PC-9 (cell line): ENCODE measurements around the gene FILIP1L. TPM values are rescaled to one million over a fixed set of nuclear protein-coding genes. Genes with fewer than 3 reads are reported as not detected.

Source experiments
- Bru-seq: library from RNA; stranded (reverse); fragments of 400-500 nt; gene quantifications from one replicate; lab custom pipeline; 2021; lab: Mats Ljungman, UMichigan
- BruChase-seq, 2 experiments: library from RNA; stranded (reverse); fragments of 400-500 nt; gene quantifications; one replicate each; lab custom pipeline; 2021; lab: Mats Ljungman, UMichigan
- BruUV-seq: library from RNA; stranded (reverse); fragments of 400-500 nt; replicated peaks from 2 replicates; lab custom pipeline; 2021; lab: Mats Ljungman, UMichigan
- CTCF ChIA-PET: fragments of 300-600 bp; sonication (Branson Sonifier 250); formaldehyde crosslinking; loops from one replicate; lab custom pipeline; 2022; ENCODE audit warnings: antibody characterized with exemption; lab: Charles Lee
- POLR2A ChIA-PET: fragments of 300-600 bp; sonication (Branson Sonifier 250); formaldehyde crosslinking; loops from one replicate; lab custom pipeline; 2022; ENCODE audit warnings: antibody characterized with exemption; ENCODE audit not compliant: unreplicated experiment; lab: Charles Lee
- DNase-seq, 2 experiments: peaks; one replicate each; pipeline versions ENCODE4 v3.0.0 to v3.0.0-alpha.2; 2015 to 2022; ENCODE audit warnings: mixed read lengths in 1 of 2
- H2AFZ ChIP-seq: fragments of 200-600 bp; sonication (generic); 2 replicates; pipeline ENCODE4 v1.8.1; 2017; ENCODE audit warnings: antibody characterized with exemption
- H3F3A ChIP-seq: fragments of 200-600 bp; sonication (generic); 2 replicates; pipeline ENCODE4 v1.8.1; 2017; ENCODE audit warnings: antibody characterized with exemption, mild to moderate bottlenecking, low read depth; ENCODE audit not compliant: insufficient read depth
- H3K27ac ChIP-seq: fragments of 200-600 bp; sonication (generic); 2 replicates; pipeline ENCODE4 v1.6.1; 2016; ENCODE audit warnings: mixed run types
- H3K27me3 ChIP-seq: fragments of 200-600 bp; sonication (generic); 2 replicates; pipeline ENCODE4 v1.6.1; 2016; ENCODE audit warnings: low read depth, mixed run types; ENCODE audit not compliant: insufficient read depth
- H3K36me3 ChIP-seq: fragments of 200-600 bp; sonication (generic); 2 replicates; pipeline ENCODE4 v1.6.1; 2016; ENCODE audit warnings: low read depth, mixed run types
- H3K4me1 ChIP-seq: fragments of 200-600 bp; sonication (generic); replicated peaks from 2 replicates; pipeline ENCODE4 v1.6.1; 2016; ENCODE audit warnings: mixed run types; ENCODE audit not compliant: insufficient read depth
- H3K4me2 ChIP-seq: fragments of 200-600 bp; sonication (generic); 2 replicates; pipeline ENCODE4 v1.6.1; 2017; ENCODE audit warnings: mixed run types
- H3K4me3 ChIP-seq: fragments of 200-600 bp; sonication (generic); 2 replicates; pipeline ENCODE4 v1.6.1; 2016; ENCODE audit warnings: mixed run types
- H3K79me2 ChIP-seq: fragments of 200-600 bp; sonication (generic); 2 replicates; pipeline ENCODE4 v1.6.1; 2017; ENCODE audit warnings: low read depth, mixed run types
- H3K9me2 ChIP-seq: fragments of 200-600 bp; sonication (generic); 2 replicates; pipeline ENCODE4 v1.8.1; 2017; ENCODE audit warnings: mild to moderate bottlenecking; ENCODE audit not compliant: insufficient read depth
- H3K9me3 ChIP-seq: fragments of 200-600 bp; sonication (generic); 2 replicates; pipeline ENCODE4 v1.8.1; 2016; ENCODE audit warnings: low read depth; ENCODE audit not compliant: insufficient read depth
- H4K20me1 ChIP-seq: fragments of 200-600 bp; sonication (generic); 2 replicates; pipeline ENCODE4 v1.8.1; 2017; ENCODE audit not compliant: insufficient read depth
- EZH2 ChIP-seq: fragments of 200-600 bp; sonication (generic); IDR thresholded peaks from 2 replicates; pipeline ENCODE4 v1.8.0; 2017; ENCODE audit warnings: antibody characterized with exemption, low read depth
- intact Hi-C: fragments of 100-400 bp; cut with micrococcal nuclease; formaldehyde crosslinking; loops from one replicate; pipeline ENCODE4 v1.10.0; 2022; ENCODE audit not compliant: unreplicated experiment
- long read RNA-seq: library from polyadenylated mRNA; stranded (forward); transcript quantifications from one replicate; pipeline ENCODE4 v2.0.0, GENCODE V29; 2022
- total RNA-seq: library from RNA; stranded (reverse); gene quantifications from 2 replicates; pipeline ENCODE4 v1.2.3, GENCODE V29; 2021
- TF ChIP-seq, protein P1 (sequence below): fragments of 200-600 bp; sonication (generic); conservative IDR thresholded peaks from 2 replicates; pipeline ENCODE4 v1.6.1; 2017; ENCODE audit warnings: mixed run types, antibody characterized with exemption, mild to moderate bottlenecking, moderate library complexity

The FILIP1L gene
- total RNA-seq (12.0 and 16.8 TPM in 2 replicates), Bru-seq, nascent RNA (percentile 54 among the genes with signal in this experiment), BruChase-seq, experiment 1, labeled RNA remaining after a 2-hour chase (percentile 54 among the genes with signal in this experiment), BruChase-seq, experiment 2, labeled RNA remaining after a 6-hour chase (percentile 27 among the genes with signal in this experiment)
- long read RNA-seq, transcript FILIP1L-203 (2 exons, 3,280 nt) = major isoform, 29 of 125 reads
- long read RNA-seq, partial matches to known transcripts = 0 of 125 reads
- long read RNA-seq, other reads (novel, unspliced or antisense) = 96 of 125 reads

DNA sequence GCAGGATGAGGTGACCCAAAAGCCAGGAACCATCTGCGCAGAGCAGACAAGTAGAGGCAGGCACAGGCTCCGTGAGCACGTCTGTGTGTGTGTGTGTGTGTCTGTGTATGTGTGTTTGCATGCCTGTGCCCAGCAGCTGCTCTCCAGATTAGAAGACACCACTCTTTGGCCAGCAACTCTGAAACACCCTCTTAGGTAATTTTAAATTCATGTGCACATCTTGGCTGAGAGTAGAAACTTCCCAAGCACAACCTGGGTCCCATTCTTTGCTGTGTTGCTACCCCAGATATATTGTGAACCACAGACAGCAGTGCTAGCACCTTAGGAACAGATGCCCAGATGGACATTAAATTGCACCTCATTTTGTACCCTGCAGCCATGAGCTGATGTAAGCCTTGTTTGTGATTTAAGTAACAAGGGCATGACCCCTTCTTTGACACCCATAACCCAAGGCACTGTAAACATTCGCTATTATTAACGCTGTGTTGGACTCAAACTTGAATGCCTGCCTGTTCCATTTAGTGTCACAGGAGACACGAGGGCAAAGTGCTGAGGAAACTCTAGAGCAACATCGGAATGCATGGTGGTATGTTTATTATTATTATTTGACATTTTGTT, at the start of gene FILIP1L:
TSS of gene FILIP1L (minus strand) at position 89 of the 618 bp plus-strand sequence.
- TF ChIP-seq, protein P1, sequence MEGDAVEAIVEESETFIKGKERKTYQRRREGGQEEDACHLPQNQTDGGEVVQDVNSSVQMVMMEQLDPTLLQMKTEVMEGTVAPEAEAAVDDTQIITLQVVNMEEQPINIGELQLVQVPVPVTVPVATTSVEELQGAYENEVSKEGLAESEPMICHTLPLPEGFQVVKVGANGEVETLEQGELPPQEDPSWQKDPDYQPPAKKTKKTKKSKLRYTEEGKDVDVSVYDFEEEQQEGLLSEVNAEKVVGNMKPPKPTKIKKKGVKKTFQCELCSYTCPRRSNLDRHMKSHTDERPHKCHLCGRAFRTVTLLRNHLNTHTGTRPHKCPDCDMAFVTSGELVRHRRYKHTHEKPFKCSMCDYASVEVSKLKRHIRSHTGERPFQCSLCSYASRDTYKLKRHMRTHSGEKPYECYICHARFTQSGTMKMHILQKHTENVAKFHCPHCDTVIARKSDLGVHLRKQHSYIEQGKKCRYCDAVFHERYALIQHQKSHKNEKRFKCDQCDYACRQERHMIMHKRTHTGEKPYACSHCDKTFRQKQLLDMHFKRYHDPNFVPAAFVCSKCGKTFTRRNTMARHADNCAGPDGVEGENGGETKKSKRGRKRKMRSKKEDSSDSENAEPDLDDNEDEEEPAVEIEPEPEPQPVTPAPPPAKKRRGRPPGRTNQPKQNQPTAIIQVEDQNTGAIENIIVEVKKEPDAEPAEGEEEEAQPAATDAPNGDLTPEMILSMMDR = no peak
- TF ChIP-seq EZH2 = no peak
- H3K9me3 ChIP-seq = no peaks in the 10 kb centered on the region
- peaks cover 28% of the 10 kb centered on the region for H3K4me1 ChIP-seq
- H4K20me1 ChIP-seq = no peaks in the 10 kb centered on the region
- CTCF ChIA-PET = no interaction called here
- no peak within 1 kb of the TSS for H2AFZ ChIP-seq
- H3F3A ChIP-seq = no peaks in the 10 kb centered on the region
- no peaks in the 10 kb centered on the region for H3K79me2 ChIP-seq
- H3K4me2 ChIP-seq = peak within 1 kb of the TSS; percentile 20
- no peaks in the 10 kb centered on the region for H3K36me3 ChIP-seq
- POLR2A ChIA-PET = no interaction called here
- peak in 1 of 2 experiments; percentile 72 for DNase-seq
- 0 out of 2 replicates have a peak, but pooled peaks cover 10% of the 10 kb centered on the region for H3K9me2 ChIP-seq
- H3K27ac ChIP-seq = no peak within 1 kb of the TSS
- intact Hi-C loops = no loop called here
- BruUV-seq = no TSS peak
- no peaks in the 10 kb centered on the region for H3K27me3 ChIP-seq
- H3K4me3 ChIP-seq = no peak within 1 kb of the TSS

DNA sequence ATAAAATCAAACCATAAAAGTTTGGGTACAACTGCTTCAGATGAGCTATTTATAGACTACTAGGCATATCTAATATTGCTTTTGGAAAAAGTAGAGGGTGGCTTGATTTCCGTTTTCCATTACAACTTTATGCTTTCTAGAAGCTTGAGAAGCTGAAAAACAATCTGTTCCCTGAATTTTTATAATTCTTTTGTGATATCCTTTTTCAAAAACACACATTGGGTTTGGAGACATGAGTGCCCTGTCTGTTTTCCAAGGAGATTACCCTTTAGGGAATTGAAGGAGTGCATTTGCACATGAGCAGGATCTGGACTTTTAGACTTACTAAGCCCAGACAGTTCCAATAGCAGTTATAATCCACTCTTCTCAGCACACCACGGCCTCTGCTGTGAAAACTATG, 49.5 kb upstream of the FILIP1L start:
- Histone ChIP-seq H3K9me3 (no peaks in the 10 kb centered on the region; the same call in 1 of the 2 replicates), H3K27me3 (no peaks in the 10 kb centered on the region), H3K27ac (no peak overlapping the region), H3K36me3 (peaks cover 32% of the 10 kb centered on the region), H2AFZ (no peak overlapping the region), H3K4me1 (peaks cover 40% of the 10 kb centered on the region), H3F3A (peaks cover 24% of the 10 kb centered on the region), H4K20me1 (no peaks in the 10 kb centered on the region), H3K4me3 (no peak overlapping the region), H3K9me2 (no peaks in the 10 kb centered on the region), H3K4me2 (no peak overlapping the region), H3K79me2 (no peaks in the 10 kb centered on the region)
- CTCF ChIA-PET = no interaction called here
- POLR2A ChIA-PET = interaction anchor here (0.7 kb wide), 1 partner anchor 11 kb away, joined by 3 read pairs; no protein-coding TSS in a partner anchor
- no TSS peak for BruUV-seq
- intact Hi-C loops = loop anchor here (10.0 kb wide), 1 partner anchor 319 kb away; no protein-coding TSS in a partner anchor
- no peak for TF ChIP-seq EZH2
- TF ChIP-seq, protein P1 = no peak
- DNase-seq = no peak

DNA sequence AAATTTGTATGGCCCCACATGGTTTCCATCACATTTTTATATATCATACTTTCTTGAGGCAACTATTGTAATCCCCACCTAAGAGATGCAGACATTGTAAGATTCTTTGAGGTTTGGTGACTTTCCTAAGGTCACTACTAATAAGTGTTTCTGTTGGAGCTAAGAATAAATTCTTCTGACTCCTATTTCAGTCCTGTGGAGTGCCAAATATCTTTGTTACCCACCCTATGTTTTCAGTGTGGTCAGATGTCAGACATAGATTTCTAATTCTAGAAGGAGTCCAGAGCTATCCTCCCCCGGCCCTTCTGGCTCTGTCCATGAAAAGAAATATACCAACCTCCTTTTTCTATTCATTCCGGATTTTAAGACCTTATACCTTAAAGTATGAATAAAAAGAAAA, 46.2 kb upstream of the FILIP1L start:
- ChIA-PET POLR2A (interaction anchor here (0.6 kb wide), 1 partner anchor 259 kb away, joined by 4 read pairs; no protein-coding TSS in a partner anchor), CTCF (interaction anchor here (0.6 to 1.1 kb wide), 2 partner anchors 25 to 93 kb away, joined by 3 to 4 read pairs; no protein-coding TSS in a partner anchor)
- Histone ChIP-seq H2AFZ (no peak overlapping the region), H3K4me1 (peaks cover 41% of the 10 kb centered on the region), H3K36me3 (peaks cover 30% of the 10 kb centered on the region), H3K27ac (peak overlapping the region; percentile 75), H3K9me3 (peaks cover 11% of the 10 kb centered on the region), H3K4me3 (no peak overlapping the region; the same call in 1 of the 2 replicates), H3K4me2 (peak overlapping the region; percentile 63), H3K9me2 (no peaks in the 10 kb centered on the region), H4K20me1 (no peaks in the 10 kb centered on the region), H3K27me3 (no peaks in the 10 kb centered on the region), H3K79me2 (no peaks in the 10 kb centered on the region), H3F3A (peaks cover 24% of the 10 kb centered on the region)
- TF ChIP-seq, protein P1 = no peak
- no peak for TF ChIP-seq EZH2
- intact Hi-C loops = loop anchor here (10.0 kb wide), 1 partner anchor 316 kb away; no protein-coding TSS in a partner anchor
- BruUV-seq = TSS peak; percentile 27
- DNase-seq = no peak
